HUES64 (cell line): Measurements from ENCODE around the gene GARNL3.
A peak's percentile ranks its signal among the peaks of the same experiment; 100 is the strongest.

Source experiments
- H3K27ac ChIP-seq: 2 replicates; pipeline ENCODE4 v1.7.0; 2013; ENCODE audit warnings: low read depth, low read length, inconsistent platforms
- H3K27me3 ChIP-seq: 2 replicates; pipeline ENCODE4 v1.6.1; 2013; ENCODE audit warnings: mild to moderate bottlenecking, low read length; ENCODE audit not compliant: insufficient read depth
- H3K36me3 ChIP-seq: 2 replicates; pipeline ENCODE4 v1.6.1; 2013; ENCODE audit warnings: mild to moderate bottlenecking, low read length; ENCODE audit not compliant: insufficient read depth
- H3K4me1 ChIP-seq: 2 replicates; pipeline ENCODE4 v1.6.1; 2013; ENCODE audit warnings: mild to moderate bottlenecking, low read length, moderate library complexity; ENCODE audit not compliant: insufficient read depth
- H3K4me3 ChIP-seq: 2 replicates; pipeline ENCODE4 v1.5.1; 2013; ENCODE audit warnings: mild to moderate bottlenecking, low read length, moderate library complexity
- H3K9ac ChIP-seq: 2 replicates; pipeline ENCODE4 v1.6.1; 2013; ENCODE audit warnings: mild to moderate bottlenecking, low read depth, low read length
- H3K9me3 ChIP-seq: 2 replicates; pipeline ENCODE4 v1.6.1; 2013; ENCODE audit warnings: low read depth, low read length; ENCODE audit not compliant: insufficient read depth
- WGBS: fragments of 150-250, 120-280 bp; methylation state at CpG from one replicate; pipeline ENCODE4 v1.1.7; 2013; ENCODE audit warnings: missing lambda C conversion rate; 5-methylcytosine and 5-hydroxymethylcytosine counted together

Gene GARNL3

DNA sequence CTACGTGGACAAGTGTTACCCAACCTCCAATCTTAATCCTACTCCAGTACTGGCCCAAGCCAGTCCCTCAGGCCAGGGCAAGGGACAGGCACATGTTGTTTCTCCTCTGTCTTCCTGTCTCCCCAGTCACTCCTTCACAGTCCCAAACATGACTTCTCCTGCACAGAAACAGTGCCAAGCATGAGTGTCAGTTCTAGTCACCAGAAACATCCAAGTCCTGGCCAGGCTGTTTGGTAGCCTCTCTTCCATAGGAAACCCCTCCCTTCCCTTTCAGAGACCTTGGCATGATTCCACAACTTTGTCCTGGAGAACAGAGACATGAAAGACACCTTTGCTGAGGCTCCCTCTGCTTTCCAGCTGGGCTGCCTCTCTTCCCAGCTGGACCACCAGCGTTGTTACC is 76.1 kb downstream of the GARNL3 start:
- Histone ChIP-seq H3K4me3 (no peak overlapping the region), H3K9ac (no peak overlapping the region), H3K27ac (no peak overlapping the region), H3K9me3 (no peaks in the 10 kb centered on the region), H3K36me3 (no peaks in the 10 kb centered on the region; the same call in 1 of the 2 replicates), H3K27me3 (no peaks in the 10 kb centered on the region), H3K4me1 (no peaks in the 10 kb centered on the region)
- WGBS, result 95% methylated on average over 2 of the region's 2 CpGs

DNA sequence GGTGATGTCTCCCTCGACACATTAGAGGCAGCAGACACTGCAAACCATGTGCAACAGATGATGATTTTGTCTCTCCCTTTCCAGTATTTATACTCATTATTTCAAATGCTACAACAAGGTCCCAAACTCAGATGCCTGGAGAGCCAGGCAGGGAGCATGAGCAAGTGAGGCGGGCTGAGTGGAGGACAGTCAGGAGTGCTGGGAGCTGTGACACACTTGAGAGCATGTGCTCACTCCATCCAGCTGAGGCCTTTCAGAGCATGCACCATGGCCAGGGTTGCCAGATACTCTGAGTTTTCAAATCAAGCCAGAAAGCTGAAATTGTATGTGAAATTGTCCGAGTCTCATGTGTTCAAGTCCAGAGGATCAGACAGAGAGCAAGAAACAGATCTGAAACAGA is 76.6 kb downstream of the GARNL3 start:
- Histone ChIP-seq H3K9ac (no peak overlapping the region), H3K27ac (no peak overlapping the region), H3K4me3 (no peak overlapping the region), H3K9me3 (no peaks in the 10 kb centered on the region), H3K27me3 (no peaks in the 10 kb centered on the region), H3K4me1 (no peaks in the 10 kb centered on the region), H3K36me3 (no peaks in the 10 kb centered on the region; the same call in 1 of the 2 replicates)
- 93% methylated on average over 3 of the region's 3 CpGs for WGBS

DNA sequence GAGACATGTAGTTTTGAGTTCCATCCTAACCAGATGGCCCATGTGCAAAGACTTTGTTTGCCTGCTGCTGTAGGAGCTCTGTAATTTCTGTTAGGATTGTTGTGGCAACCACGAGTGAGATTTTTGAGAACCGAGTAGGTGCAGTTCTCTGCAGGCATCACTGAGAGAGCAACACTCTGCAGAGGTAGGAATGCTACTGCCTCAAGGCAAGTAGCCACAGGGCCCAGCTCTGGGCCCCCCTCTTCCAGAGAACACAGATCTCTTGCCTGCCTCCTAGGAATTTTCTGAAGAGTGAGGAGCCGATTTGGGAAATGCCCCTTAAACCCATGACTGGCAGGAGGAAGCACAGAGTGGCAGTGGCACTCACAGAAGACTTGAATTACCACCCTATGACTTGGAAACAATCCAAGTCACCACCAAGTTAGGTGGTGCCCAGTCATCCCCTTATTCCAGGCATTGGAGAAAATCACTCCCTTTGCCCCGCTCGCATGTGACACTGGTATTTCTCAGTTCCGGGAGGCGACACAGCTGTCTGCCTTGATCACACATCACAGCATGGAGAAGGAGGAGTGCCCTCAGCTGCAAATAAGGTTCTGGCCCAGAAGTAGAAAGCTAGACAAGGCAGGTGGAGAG is 79.9 kb downstream of the GARNL3 start:
- H3K27me3 ChIP-seq, result no peaks in the 10 kb centered on the region
- H3K9me3 ChIP-seq, result no peaks in the 10 kb centered on the region
- no peak overlapping the region for H3K9ac ChIP-seq
- H3K4me1 ChIP-seq, result no peaks in the 10 kb centered on the region
- H3K27ac ChIP-seq, result no peak overlapping the region
- no peak overlapping the region for H3K4me3 ChIP-seq
- WGBS, result 93% methylated on average over 7 of the region's 7 CpGs
- H3K36me3 ChIP-seq, result no peaks in the 10 kb centered on the region; the same call in 1 of the 2 replicates

DNA sequence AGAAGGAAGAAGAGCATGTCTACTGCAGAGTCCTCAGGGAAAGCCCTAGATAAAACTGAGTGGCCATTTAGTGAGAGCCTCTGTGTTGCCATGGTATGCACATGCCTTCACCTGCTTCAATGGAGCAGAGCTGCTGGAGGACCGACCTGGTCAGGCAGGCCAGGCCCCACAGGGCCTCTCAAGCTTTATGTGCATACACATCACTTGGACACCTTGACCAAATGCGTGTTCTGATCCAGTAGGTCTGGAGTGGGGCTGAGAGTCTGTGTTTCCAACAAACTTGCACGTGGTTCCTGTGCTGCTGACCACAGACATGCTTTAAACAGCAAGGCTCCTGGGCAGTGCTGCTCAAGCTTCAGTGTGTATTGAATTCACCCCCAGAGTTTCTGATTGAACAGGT is 81.0 kb downstream of the GARNL3 start:
- H3K4me3 ChIP-seq, result no peak overlapping the region
- no peaks in the 10 kb centered on the region for H3K9me3 ChIP-seq
- no peak overlapping the region for H3K27ac ChIP-seq
- H3K9ac ChIP-seq, result no peak overlapping the region
- no peaks in the 10 kb centered on the region; the same call in 1 of the 2 replicates for H3K36me3 ChIP-seq
- 87% methylated on average over 3 of the region's 3 CpGs for WGBS
- no peaks in the 10 kb centered on the region for H3K27me3 ChIP-seq
- H3K4me1 ChIP-seq, result no peaks in the 10 kb centered on the region

DNA sequence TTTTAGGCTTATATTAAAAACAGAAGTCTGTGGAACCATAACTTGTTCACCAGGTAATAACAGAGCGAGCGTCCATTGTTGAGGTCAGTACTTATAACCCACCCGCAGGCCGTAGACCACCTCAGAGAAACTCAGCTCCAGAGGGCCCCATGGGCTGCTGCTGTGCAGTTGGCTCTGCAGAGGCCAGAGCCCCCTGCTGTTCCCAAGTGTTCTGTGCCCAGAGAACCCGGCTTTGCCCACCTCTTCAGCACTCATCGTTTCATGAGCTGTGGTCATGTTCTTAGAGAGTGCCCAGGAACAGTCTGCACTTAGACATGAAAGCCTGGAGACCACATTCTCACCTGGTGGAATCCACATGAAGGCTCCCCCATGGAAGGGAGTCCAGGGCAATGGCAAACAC is 82.0 kb downstream of the GARNL3 start:
- Histone ChIP-seq H3K4me1 (no peaks in the 10 kb centered on the region), H3K36me3 (no peaks in the 10 kb centered on the region; the same call in 1 of the 2 replicates), H3K27ac (no peak overlapping the region), H3K4me3 (no peak overlapping the region), H3K9ac (no peak overlapping the region), H3K27me3 (no peaks in the 10 kb centered on the region), H3K9me3 (no peaks in the 10 kb centered on the region)
- 96% methylated on average over 6 of the region's 6 CpGs for WGBS

DNA sequence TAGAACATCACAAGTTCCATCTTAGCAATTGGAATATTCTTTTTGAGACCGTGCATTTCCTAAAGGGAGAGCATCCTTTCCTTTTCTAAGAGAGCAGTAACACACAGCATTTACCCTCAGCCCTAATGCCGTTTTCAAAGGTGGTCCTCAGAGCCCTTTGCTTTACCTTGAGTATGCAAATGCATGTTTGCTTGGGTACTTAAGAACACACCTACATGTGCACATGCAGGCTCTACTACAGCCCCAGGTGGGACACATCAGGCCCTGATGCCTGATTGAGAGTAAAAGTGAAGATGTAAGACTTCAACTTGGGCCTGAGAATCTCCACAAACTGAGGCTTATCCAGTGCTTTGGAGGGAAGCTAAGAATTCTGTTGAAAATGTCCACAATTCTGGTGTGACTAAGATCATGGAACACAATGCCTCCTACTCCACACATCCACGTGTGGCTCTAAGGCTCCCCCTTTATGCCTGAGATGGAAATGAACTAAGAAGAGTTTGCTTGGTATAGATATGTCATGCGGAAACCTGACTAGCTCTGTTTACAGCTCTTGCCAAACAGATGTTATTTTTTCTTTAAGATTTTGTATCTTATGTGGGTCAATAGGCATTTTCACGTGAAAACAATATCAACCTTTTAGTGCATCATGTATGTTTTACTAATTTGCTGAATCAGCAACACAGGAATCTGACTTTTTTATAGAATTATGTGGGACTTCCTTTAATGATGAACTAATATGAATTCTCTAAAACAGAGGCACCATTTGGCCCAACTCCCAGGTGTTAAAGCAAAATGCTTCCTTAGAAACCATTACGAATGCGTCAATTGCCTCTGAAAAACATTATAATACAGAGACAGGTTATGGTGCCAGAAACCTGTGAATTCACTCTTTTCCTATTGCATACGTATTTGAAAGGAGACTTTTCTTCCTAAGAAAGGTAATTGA is 83.5 kb downstream of the GARNL3 start:
- Histone ChIP-seq H3K4me3 (no peak overlapping the region), H3K9me3 (no peaks in the 10 kb centered on the region), H3K27ac (no peak overlapping the region), H3K36me3 (no peaks in the 10 kb centered on the region; the same call in 1 of the 2 replicates), H3K4me1 (no peaks in the 10 kb centered on the region), H3K27me3 (no peaks in the 10 kb centered on the region), H3K9ac (no peak overlapping the region)
- WGBS, result 81% methylated on average over 8 of the region's 8 CpGs

DNA sequence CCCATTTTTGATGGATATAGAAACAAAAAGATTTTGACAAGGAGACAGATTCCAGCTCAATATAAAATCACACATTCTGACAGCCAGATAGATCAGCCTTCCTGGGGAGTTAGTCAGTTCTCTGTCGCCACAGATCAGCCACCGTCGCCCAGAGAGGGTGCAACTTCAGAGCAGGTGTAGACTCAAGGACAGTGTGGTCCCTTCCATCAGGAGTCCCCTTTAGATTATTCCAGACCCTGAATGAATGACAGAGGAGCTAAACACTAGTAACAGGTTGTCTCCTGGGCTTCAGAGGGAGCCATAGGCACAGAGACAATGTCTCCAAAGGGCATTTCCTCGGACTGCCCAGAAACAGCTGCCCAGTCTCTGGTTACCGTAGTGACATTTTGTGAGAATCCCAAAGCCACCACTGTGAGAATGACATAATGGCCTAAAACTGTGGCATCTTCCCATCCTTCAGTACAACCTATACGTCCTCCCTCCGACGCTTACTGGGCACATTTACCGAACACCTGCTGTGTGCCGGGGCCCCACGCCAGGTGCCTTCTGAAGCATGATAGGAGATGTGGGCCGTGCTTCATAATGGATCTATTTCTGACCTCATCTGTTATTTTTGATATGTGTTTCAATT is 85.0 kb downstream of the GARNL3 start:
- Histone ChIP-seq H3K4me1 (peaks cover 11% of the 10 kb centered on the region), H3K4me3 (no peak overlapping the region), H3K27me3 (no peaks in the 10 kb centered on the region), H3K36me3 (no peaks in the 10 kb centered on the region; the same call in 1 of the 2 replicates), H3K9me3 (no peaks in the 10 kb centered on the region), H3K27ac (no peak overlapping the region), H3K9ac (no peak overlapping the region)
- WGBS, result 95% methylated on average over 12 of the region's 12 CpGs

DNA sequence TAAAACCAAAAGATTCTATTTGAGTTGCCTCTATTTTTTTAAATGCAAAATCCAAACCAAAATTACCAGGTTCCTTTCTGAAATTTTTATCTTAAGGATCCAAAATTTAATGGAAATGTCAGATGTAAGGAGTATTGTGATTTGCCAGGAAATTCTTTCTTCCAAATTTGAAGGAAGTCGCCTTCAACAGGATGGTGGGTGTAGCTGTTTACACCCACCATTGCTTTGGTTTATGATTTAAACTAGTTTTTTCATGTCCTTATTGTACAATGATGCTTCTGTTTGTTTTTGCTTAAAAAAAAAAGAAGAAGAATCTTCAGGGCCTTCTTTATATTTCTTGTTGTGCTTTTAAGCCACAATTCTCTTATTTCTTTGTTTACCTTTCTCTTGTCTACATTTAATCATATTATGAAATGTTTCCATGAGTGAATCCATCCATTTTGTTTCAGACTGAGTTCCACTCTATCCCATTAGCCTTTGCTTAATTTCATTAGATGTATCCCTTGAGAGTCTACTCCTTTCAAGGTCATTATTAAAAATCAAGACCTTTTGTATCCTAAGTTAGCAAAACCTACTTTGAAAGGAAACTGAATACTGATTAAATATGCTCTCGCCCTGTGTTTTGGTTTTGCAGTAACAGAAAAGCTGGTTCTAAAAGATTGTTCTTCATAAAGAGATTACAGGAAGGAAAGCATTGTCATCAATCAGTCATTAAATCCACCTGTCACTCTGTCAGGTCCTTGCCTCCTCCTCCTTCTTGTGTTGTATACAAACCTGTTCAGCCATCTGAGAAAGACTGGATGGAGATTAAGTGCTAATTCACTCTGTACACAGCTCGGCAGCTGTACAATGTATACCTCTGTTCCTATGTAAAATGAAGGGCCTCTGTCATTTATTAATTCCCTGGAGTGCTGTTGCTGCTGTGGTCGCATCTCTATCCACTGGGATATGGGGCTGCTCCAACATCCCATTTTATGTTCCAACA is 86.9 kb downstream of the GARNL3 start:
- WGBS, result 99% methylated on average over 4 of the region's 4 CpGs
- Histone ChIP-seq H3K27ac (no peak overlapping the region), H3K9ac (no peak overlapping the region), H3K36me3 (no peaks in the 10 kb centered on the region), H3K9me3 (no peaks in the 10 kb centered on the region), H3K4me3 (no peak overlapping the region), H3K27me3 (no peaks in the 10 kb centered on the region), H3K4me1 (peaks cover 11% of the 10 kb centered on the region)

DNA sequence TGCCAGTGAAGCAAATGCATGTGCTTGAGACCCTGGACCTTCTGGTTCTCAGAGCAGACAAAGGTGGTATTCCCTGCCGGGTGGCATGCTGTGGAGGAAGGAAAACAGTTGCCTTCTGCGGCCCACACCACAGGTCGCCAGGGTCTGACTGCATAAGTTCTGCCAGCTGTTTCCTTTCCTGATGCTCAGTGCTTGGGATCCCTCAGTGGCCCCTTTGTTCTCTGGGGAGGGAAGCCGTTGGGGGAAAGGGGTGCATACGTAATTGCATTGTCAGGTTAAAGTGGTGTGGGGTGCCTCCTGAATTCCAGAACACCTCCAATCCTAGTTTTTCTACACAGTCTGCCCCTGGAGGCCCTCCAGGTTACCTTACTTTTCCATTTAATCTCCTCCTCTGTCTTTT is 89.3 kb downstream of the GARNL3 start:
- peak overlapping the region; percentile 44 for H3K27ac ChIP-seq
- peak overlapping the region; percentile 9; the same call in 1 of the 2 replicates for H3K9ac ChIP-seq
- no peaks in the 10 kb centered on the region for H3K9me3 ChIP-seq
- 0 out of 2 replicates have a peak, but pooled peaks cover 2% of the 10 kb centered on the region for H3K36me3 ChIP-seq
- 67% methylated on average over 4 of the region's 5 CpGs for WGBS
- H3K4me1 ChIP-seq, result peaks cover 11% of the 10 kb centered on the region
- H3K4me3 ChIP-seq, result no peak overlapping the region
- H3K27me3 ChIP-seq, result no peaks in the 10 kb centered on the region

DNA sequence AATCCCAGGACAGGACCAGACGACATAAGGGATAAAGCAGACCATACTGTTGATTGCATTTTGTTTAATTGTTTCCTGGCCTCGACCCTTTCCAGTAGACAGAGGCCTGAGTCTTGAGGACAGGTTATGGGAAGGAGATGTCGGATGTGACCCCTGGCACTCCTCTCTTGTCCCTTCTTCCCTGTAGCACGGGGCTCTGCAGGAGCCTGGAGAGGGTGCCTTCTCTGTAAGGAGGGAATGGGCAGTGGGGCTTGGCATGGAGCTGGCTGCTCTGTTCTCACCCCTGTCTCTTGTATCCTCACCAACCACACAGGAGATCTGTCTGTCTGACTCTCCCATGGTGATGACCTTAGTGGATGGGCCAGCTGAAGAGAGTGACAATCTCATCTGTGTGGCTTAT is 92.3 kb downstream of the GARNL3 start:
- Histone ChIP-seq H3K4me1 (peaks cover 11% of the 10 kb centered on the region), H3K9ac (no peak overlapping the region), H3K36me3 (0 out of 2 replicates have a peak, but pooled peaks cover 2% of the 10 kb centered on the region), H3K27me3 (no peaks in the 10 kb centered on the region), H3K4me3 (no peak overlapping the region), H3K9me3 (no peaks in the 10 kb centered on the region), H3K27ac (no peak overlapping the region)
- 91% methylated on average over 3 of the region's 4 CpGs for WGBS
